Pancreas (tissue), 10 donors: ENCODE results near the gene APOL3. TPM values are rescaled to one million over a fixed set of nuclear protein-coding genes. Genes with fewer than 3 reads are reported as not detected.
"Not testable (repeated sequence)": the region's sequence is repeated elsewhere in the genome, so short reads cannot be mapped to it uniquely, and the experiment has no call there.

ENCODE experiments used
- ATAC-seq, 4 donors: fragments of 200-7000 bp; cut with Tn5 transposase; one replicate each; pipeline versions ENCODE4 v1.8.0 to v1.9.1; 2020; ENCODE audit warnings: mild to moderate bottlenecking in 4 of 4, moderate library complexity in 4 of 4
- DNase-seq, 6 donors: peaks; one replicate each; pipeline ENCODE4 v3.0.0-alpha.2; 2020
- FAIRE-seq: peaks from 2 replicates; lab custom pipeline; 2012; peaks lifted over from hg19 to GRCh38; lab: Jason Lieb, UNC
- H3K27ac ChIP-seq, 4 donors: fragments of 200-600 bp; sonication (generic); 1 replicate in 3 of 4; 2 replicates in 1 of 4; pipeline versions ENCODE4 v1.5.0 to v1.8.0; 2020
- H3K27me3 ChIP-seq, 4 donors: fragments of 200-600 bp; one replicate each; pipeline ENCODE4 v1.8.0; 2021
- H3K36me3 ChIP-seq, 3 donors: fragments of 200-600 bp; sonication (generic) in 1 of 3; one replicate each; pipeline versions ENCODE4 v1.5.0 to v1.8.0; 2020 to 2021
- H3K4me1 ChIP-seq, 3 donors: fragments of 200-600 bp; one replicate each; pipeline ENCODE4 v1.8.0; 2021
- H3K4me3 ChIP-seq, 4 donors: fragments of 200-600 bp; sonication (generic) in 2 of 4; one replicate each; pipeline versions ENCODE4 v1.5.0 to v1.8.0; 2020 to 2021
- H3K9me3 ChIP-seq, 4 donors: fragments of 200-600 bp; one replicate each; pipeline ENCODE4 v1.8.0; 2021
- CTCF ChIP-seq, 4 donors: fragments of 200-600 bp; sonication (generic) in 3 of 4; IDR thresholded peaks; one replicate each; pipeline versions ENCODE4 v1.5.0 to v1.8.0; 2021; ENCODE audit warnings: antibody characterized with exemption in 4 of 4
- WGBS, 2 donors: extraction: QIAGEN DNeasy Blood & Tissue Kit; methylation state at CpG; one replicate each; pipeline ENCODE4 v1.1.7; 2013; 5-methylcytosine and 5-hydroxymethylcytosine counted together
- intact Hi-C, 3 donors: fragments of 100-400 bp; cut with DNase I; formaldehyde crosslinking; loops; one replicate each; pipeline versions ENCODE4 v1.11.1 to v1.14.2; 2022
- polyA plus RNA-seq, 2 donors: library from polyadenylated mRNA; stranded (reverse); fragments of 200-250 nt; gene quantifications; one replicate each; pipeline ENCODE4 v1.2.3, GENCODE V29; 2013
- total RNA-seq, 6 donors: library from RNA; stranded (reverse); fragmentation: NEBNext Ultra II Directional in 4 of 6; extraction: Animal tissue kit (Norgen Biotek cat#: 25700) in 4 of 6; gene quantifications; one replicate each; pipeline versions ENCODE4 v1.2.1 to v1.2.4, GENCODE V29; 2021 to 2023
- donor health status: healthy with polysubstance abuse.
- donor health status: DM: no; HTN: no; CAD: no; lungs with moderate emphysema.
- donor health status: DM: no; HTN: no; CAD: no.
- donor health status: control.
- donor health status: control.
- donor health status: Bipolar disorder and iron deficiency.
- donor health status: DM: yes; HTN: yes; CAD: no.
- donor health status: DM: no; HTN: no; CAD: no.
- donor health status: DM: no; HTN: no; CAD: no.
- donor health status: DM: yes; HTN: yes; CAD: no.

The APOL3 gene
- total and polyA plus RNA-seq, 8 donors: 2.5 to 13.5 (median 5.9) TPM

GRCh38 chr22:36206255-36206654 is 45.7 kb upstream of the APOL3 start:
- Histone ChIP-seq H3K27me3 (no peaks in the 10 kb centered on the region), H3K9me3 (no peaks in the 10 kb centered on the region), H3K4me3 (no peak overlapping the region), H3K4me1 (peaks cover 0 to 8% (median 4%) of the 10 kb centered on the region in 3 donors), H3K36me3 (no peaks in the 10 kb centered on the region), H3K27ac (no peak overlapping the region)
- intact Hi-C loops: no loop called here
- ATAC-seq (no peak), FAIRE-seq (no peak), DNase-seq (no peak)
- WGBS, 2 donors: 85 to 92% methylated on average over 1 of the region's 1 CpG
- no peak for TF ChIP-seq CTCF (IDR thresholded peaks at IDR 0.05)

- H3K4me3 ChIP-seq, FAIRE-seq, DNase-seq, H3K27ac ChIP-seq, ATAC-seq, H3K36me3 ChIP-seq, H3K4me1 ChIP-seq, intact Hi-C loops, H3K9me3 ChIP-seq, H3K27me3 ChIP-seq: not testable (repeated sequence)
- WGBS, 2 donors: 64 to 78% methylated on average over 5 of the region's 5 CpGs
Observed at GRCh38 chr22:36205573-36205972, 45.0 kb upstream of the APOL3 start.

- 57 to 66% methylated on average over 6 of the region's 6 CpGs for WGBS, 2 donors
- FAIRE-seq: no peak
- Histone ChIP-seq H3K4me3 (no peak overlapping the region), H3K4me1 (peaks cover 0 to 8% (median 4%) of the 10 kb centered on the region in 3 donors), H3K9me3 (no peaks in the 10 kb centered on the region), H3K27ac (no peak overlapping the region), H3K27me3 (no peaks in the 10 kb centered on the region), H3K36me3 (no peaks in the 10 kb centered on the region)
- intact Hi-C loops: no loop called here
- no peak for ATAC-seq
- TF ChIP-seq CTCF (IDR thresholded peaks at IDR 0.05): no peak
- no peak for DNase-seq
Observed at GRCh38 chr22:36204632-36205015, 44.1 kb upstream of the APOL3 start.

GRCh38 chr22:36204001-36204631 is 43.6 kb upstream of the APOL3 start:
- peaks cover 0 to 8% (median 4%) of the 10 kb centered on the region in 3 donors for H3K4me1 ChIP-seq
- FAIRE-seq: no peak
- H3K27me3 ChIP-seq: no peaks in the 10 kb centered on the region
- no peak overlapping the region for H3K4me3 ChIP-seq
- H3K9me3 ChIP-seq: no peaks in the 10 kb centered on the region
- H3K36me3 ChIP-seq: no peaks in the 10 kb centered on the region
- intact Hi-C loops: no loop called here
- H3K27ac ChIP-seq: no peak overlapping the region
- DNase-seq: no peak
- TF ChIP-seq CTCF (IDR thresholded peaks at IDR 0.05): no peak
- no peak for ATAC-seq
- 75 to 79% methylated on average over 8 of the region's 8 CpGs for WGBS, 2 donors

GRCh38 chr22:36203441-36203840 is 42.9 kb upstream of the APOL3 start:
- not testable (repeated sequence) for FAIRE-seq

GRCh38 chr22:36202906-36203305 is 42.4 kb upstream of the APOL3 start:
- H3K4me3 ChIP-seq: not testable (repeated sequence)

More at GRCh38 chr22:36203441-36203840, 42.9 kb upstream of the APOL3 start:
- H3K4me3 ChIP-seq, ATAC-seq, intact Hi-C loops, H3K27me3 ChIP-seq, H3K4me1 ChIP-seq, H3K9me3 ChIP-seq, DNase-seq, H3K27ac ChIP-seq, H3K36me3 ChIP-seq: not testable (repeated sequence)
- WGBS, 2 donors: 57 to 62% methylated on average over 7 of the region's 7 CpGs

More at GRCh38 chr22:36202906-36203305, 42.4 kb upstream of the APOL3 start:
- H3K27me3 ChIP-seq, H3K27ac ChIP-seq, H3K9me3 ChIP-seq, FAIRE-seq, H3K36me3 ChIP-seq, H3K4me1 ChIP-seq, intact Hi-C loops: not testable (repeated sequence)
- peak in 5 of 6 donors; percentile 45 to 71 (median 63) for DNase-seq
- 13 to 19% methylated on average over 8 of the region's 8 CpGs for WGBS, 2 donors
- peak; percentile 62 to 83 (median 75) for ATAC-seq
